ENCODE measurements around the gene SLC38A3. TPM values are rescaled to one million over a fixed set of nuclear protein-coding genes. Genes with fewer than 3 reads are reported as not detected.
A peak's percentile ranks its signal among the peaks of the same experiment; 100 is the strongest.
"Not testable (repeated sequence)": the region's sequence is repeated elsewhere in the genome, so short reads cannot be mapped to it uniquely, and the experiment has no call there.

The SLC38A3 gene
- total RNA-seq, 1 donor from 2014 or later = not detected

GRCh38 chr3:50210510-50211367 is 5.7 kb downstream of the SLC38A3 start:
- Mint-ChIP-seq H3K4me3 (ENCODE audit: unreplicated experiment) (no peak overlapping the region), H3K9me3 (ENCODE audit: unreplicated experiment) (peaks cover 7% of the 10 kb centered on the region), H3K27ac (ENCODE audit: unreplicated experiment) (no peak overlapping the region), H3K36me3 (ENCODE audit: unreplicated experiment) (no peaks in the 10 kb centered on the region), H3K27me3 (ENCODE audit: unreplicated experiment) (peaks cover 10% of the 10 kb centered on the region), H3K4me1 (ENCODE audit: low read depth, unreplicated experiment) (peaks cover 4% of the 10 kb centered on the region)
- DNase-seq = no peak
- TF ChIP-seq CTCF (IDR thresholded peaks at IDR 0.05; ENCODE audit: partially characterized antibody, unreplicated experiment) = no peak

- H3K4me3 Mint-ChIP-seq (ENCODE audit: unreplicated experiment); H3K9me3 Mint-ChIP-seq (ENCODE audit: unreplicated experiment); DNase-seq; H3K27me3 Mint-ChIP-seq (ENCODE audit: unreplicated experiment); H3K36me3 Mint-ChIP-seq (ENCODE audit: unreplicated experiment); H3K27ac Mint-ChIP-seq (ENCODE audit: unreplicated experiment); H3K4me1 Mint-ChIP-seq (ENCODE audit: low read depth, unreplicated experiment): not testable (repeated sequence)
These were observed 6.3 kb downstream of the SLC38A3 start for GRCh38 chr3:50211368-50211717.

- peaks cover 4% of the 10 kb centered on the region for H3K9me3 Mint-ChIP-seq (ENCODE audit: unreplicated experiment)
- H3K36me3 Mint-ChIP-seq (ENCODE audit: unreplicated experiment) = no peaks in the 10 kb centered on the region
- no peak for TF ChIP-seq CTCF (IDR thresholded peaks at IDR 0.05; ENCODE audit: partially characterized antibody, unreplicated experiment)
- H3K27ac Mint-ChIP-seq (ENCODE audit: unreplicated experiment) = no peak overlapping the region
- H3K4me1 Mint-ChIP-seq (ENCODE audit: low read depth, unreplicated experiment) = peaks cover 4% of the 10 kb centered on the region
- no peak for DNase-seq
- peaks cover 3% of the 10 kb centered on the region for H3K27me3 Mint-ChIP-seq (ENCODE audit: unreplicated experiment)
- no peak overlapping the region for H3K4me3 Mint-ChIP-seq (ENCODE audit: unreplicated experiment)
These were observed 6.9 kb downstream of the SLC38A3 start for GRCh38 chr3:50211930-50212329.

GRCh38 chr3:50212502-50212901 is 7.4 kb downstream of the SLC38A3 start:
- DNase-seq = peak; percentile 54
- peak; percentile 46 for TF ChIP-seq CTCF (IDR thresholded peaks at IDR 0.05; ENCODE audit: partially characterized antibody, unreplicated experiment)
- Mint-ChIP-seq H3K36me3 (ENCODE audit: unreplicated experiment) (no peaks in the 10 kb centered on the region), H3K4me3 (ENCODE audit: unreplicated experiment) (no peak overlapping the region), H3K9me3 (ENCODE audit: unreplicated experiment) (peaks cover 4% of the 10 kb centered on the region), H3K27ac (ENCODE audit: unreplicated experiment) (no peak overlapping the region), H3K27me3 (ENCODE audit: unreplicated experiment) (peaks cover 1% of the 10 kb centered on the region), H3K4me1 (ENCODE audit: low read depth, unreplicated experiment) (peaks cover 4% of the 10 kb centered on the region)

GRCh38 chr3:50212971-50213370 is 7.9 kb downstream of the SLC38A3 start:
- Mint-ChIP-seq H3K9me3 (ENCODE audit: unreplicated experiment) (peaks cover 4% of the 10 kb centered on the region), H3K4me3 (ENCODE audit: unreplicated experiment) (no peak overlapping the region), H3K36me3 (ENCODE audit: unreplicated experiment) (no peaks in the 10 kb centered on the region), H3K4me1 (ENCODE audit: low read depth, unreplicated experiment) (peaks cover 4% of the 10 kb centered on the region), H3K27me3 (ENCODE audit: unreplicated experiment) (peaks cover 1% of the 10 kb centered on the region), H3K27ac (ENCODE audit: unreplicated experiment) (no peak overlapping the region)
- peak; percentile 5 for TF ChIP-seq CTCF (IDR thresholded peaks at IDR 0.05; ENCODE audit: partially characterized antibody, unreplicated experiment)
- no peak for DNase-seq
